Fibroblast of gingiva (primary cell): Measurements from ENCODE around the gene CHMP1A.

Experiments
- DNase-seq: peaks from one replicate; pipeline ENCODE4 v3.0.0-alpha.2; 2011; ENCODE audit warnings: low read depth

CHMP1A gene

DNA sequence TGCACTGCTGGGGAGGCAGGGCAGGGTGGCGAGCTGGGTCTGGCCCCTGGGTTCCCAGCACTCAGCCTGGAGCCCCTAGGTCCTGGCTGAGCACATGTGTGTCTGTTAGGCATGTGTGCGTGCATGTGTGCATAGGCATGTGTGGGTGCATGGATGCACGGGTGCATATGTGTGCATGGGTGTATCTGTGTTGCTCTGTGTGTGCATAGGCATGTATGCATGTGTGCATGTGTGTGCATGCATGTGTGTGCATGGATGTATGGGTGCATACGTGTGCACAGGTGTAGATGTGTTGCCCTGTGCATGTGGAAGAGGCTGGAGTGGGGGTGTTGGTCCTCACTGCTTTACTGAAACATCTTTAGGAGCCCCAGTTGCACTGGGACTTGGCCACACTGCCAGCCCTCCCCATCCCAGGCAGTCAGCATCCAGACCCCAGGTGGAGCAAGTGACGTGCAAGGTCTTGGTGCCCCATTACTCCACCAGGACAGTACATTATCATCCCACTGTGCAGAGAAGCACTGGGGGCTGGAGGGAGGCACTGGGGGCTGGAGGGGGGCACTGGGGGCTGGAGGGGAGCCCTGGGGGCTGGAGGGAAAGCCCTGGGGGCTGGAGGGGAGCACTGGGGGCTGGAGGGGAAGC, 54.4 kb downstream of the CHMP1A start:
- DNase-seq = no peak

GRCh38 chr16:89602273-89602951, 55.1 kb downstream of the CHMP1A start:
- peak; percentile 42 for DNase-seq

- DNase-seq = peak; percentile 30
Observed at GRCh38 chr16:89601906-89602272, 55.6 kb downstream of the CHMP1A start.

- no peak for DNase-seq
Observed at GRCh38 chr16:89600956-89601355, 56.6 kb downstream of the CHMP1A start.

- DNase-seq = no peak
Observed at GRCh38 chr16:89600427-89600826, 57.1 kb downstream of the CHMP1A start.

GRCh38 chr16:89599902-89600301, 57.6 kb downstream of the CHMP1A start:
- DNase-seq = no peak

GRCh38 chr16:89599451-89599858, 58.1 kb downstream of the CHMP1A start:
- no peak for DNase-seq

DNA sequence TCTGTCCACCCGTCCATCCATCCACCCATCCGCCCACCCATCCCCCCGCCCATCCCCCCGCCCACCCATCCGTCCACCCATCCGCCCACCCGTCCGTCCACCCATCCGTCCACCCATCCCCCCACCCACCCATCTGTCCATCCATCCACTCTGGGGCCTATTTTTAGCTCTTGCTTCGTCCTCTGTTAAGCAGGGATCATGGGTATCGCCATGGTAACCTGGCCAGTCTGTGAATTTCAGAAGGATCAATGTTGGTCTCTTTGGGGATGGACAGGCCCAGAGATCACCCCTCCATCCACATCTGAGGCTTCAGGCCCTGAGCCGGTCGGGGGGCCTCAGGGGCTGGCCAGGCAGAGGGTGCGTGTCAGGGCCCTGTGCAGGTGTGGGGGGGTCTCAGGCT, 59.3 kb downstream of the CHMP1A start:
- no peak for DNase-seq

DNA sequence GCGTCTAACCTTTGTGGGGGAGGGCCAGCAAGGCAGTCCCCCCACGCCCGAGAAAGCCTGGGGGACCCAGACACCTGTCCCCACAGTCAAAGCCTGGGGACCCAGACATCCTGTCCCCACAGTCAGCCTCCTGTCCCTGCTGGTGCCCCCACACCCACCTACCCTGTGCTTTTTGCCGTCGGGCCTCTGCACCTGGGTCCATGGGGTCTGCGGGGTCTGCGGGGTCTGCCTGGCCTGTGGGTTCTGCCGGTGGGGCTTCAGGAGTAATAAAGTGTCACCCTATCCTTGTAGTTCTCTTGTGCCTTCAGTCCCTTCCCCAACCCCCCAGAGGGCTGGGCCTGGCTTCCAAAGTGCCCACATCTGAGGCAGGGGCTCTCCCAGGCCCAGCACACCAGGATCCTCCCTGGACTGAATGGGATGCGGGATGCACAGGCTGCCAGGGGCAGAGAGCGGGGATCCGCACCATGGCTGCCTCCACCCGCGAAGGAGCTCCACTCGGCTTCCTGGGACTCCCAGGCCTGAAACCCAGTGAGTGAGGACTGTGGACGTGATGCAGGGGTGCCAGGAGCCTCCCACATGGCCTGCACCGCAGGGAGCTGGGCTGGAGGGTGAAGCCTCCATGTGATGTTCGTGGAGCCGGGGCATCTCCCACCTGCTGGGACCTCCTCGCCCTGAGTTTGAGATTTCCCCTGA, 60.4 kb downstream of the CHMP1A start:
- DNase-seq = no peak

DNA sequence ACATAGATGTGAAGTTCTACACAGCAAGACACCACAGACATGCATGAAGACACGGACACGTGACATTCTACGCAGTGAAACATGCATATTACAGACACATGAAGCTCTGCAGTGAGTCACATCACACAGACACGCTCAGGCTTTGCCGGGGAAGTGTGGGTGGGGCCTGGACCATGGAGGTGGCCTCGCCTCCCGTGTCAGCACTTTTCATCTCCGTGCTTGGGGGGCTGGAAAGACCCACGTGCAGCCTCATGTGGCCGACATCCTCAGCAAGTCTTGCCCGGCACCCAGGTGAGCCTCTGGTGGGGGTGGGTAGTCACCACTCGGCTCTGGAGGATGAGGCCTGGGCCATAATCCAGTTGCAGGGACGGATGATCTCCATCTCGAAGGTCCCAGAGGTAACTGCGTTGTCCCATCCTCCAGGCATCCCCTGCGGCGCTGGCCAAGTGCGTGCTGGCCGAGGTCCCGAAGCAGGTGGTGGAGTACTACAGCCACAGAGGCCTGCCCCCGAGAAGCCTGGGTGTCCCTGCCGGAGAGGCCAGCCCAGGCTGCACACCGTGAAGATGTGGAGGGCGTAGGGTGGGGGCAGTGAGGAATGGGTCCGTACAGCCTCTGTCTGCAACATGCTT, 61.3 kb downstream of the CHMP1A start:
- DNase-seq = no peak

- no peak for DNase-seq
Observed at GRCh38 chr16:89595330-89596060, 62.0 kb downstream of the CHMP1A start.
